ENCODE measurements around the gene OR10G6. TPM values are rescaled to one million over a fixed set of nuclear protein-coding genes. Genes with fewer than 3 reads are reported as not detected.

Gene OR10G6
- polyA plus RNA-seq, 3 donors from 2014 or later: not detected

- no peaks in the 10 kb centered on the region for H3K4me1 Mint-ChIP-seq
- peaks cover 0 to 3% (median 0%) of the 10 kb centered on the region in 6 donors for H3K9me3 Mint-ChIP-seq
- H3K36me3 Mint-ChIP-seq: no peaks in the 10 kb centered on the region
- H3K4me3 Mint-ChIP-seq: no peak overlapping the region
- no peak for DNase-seq
- peaks cover 0 to 2% (median 0%) of the 10 kb centered on the region in 3 donors for H3K27me3 Mint-ChIP-seq (ENCODE audit: low read depth in 3 of 3)
- H3K27ac Mint-ChIP-seq: no peak overlapping the region
Observed at GRCh38 chr11:123945132-123945531, 49.8 kb downstream of the OR10G6 start.

Other genes starting within 250 kb of the OR10G6 start
- not detected for gene OR6X1, start 240.6 kb downstream of the OR10G6 start, polyA plus RNA-seq
- gene OR6M1, start 188.8 kb downstream of the OR10G6 start, polyA plus RNA-seq: not detected
- not detected for gene TMEM225, start 109.5 kb downstream of the OR10G6 start, polyA plus RNA-seq
- gene OR8D4, start 93.0 kb downstream of the OR10G6 start, polyA plus RNA-seq: not detected
- gene OR4D5, start 55.5 kb downstream of the OR10G6 start, polyA plus RNA-seq: not detected
- not detected for gene OR6T1, start 51.3 kb downstream of the OR10G6 start, polyA plus RNA-seq
- gene OR10S1, start 17.4 kb downstream of the OR10G6 start, polyA plus RNA-seq: not detected
- gene OR10G4, start 17.8 kb upstream of the OR10G6 start, polyA plus RNA-seq: not detected
- not detected for gene OR10G9, start 27.9 kb upstream of the OR10G6 start, polyA plus RNA-seq
- gene OR10G8, start 31.6 kb upstream of the OR10G6 start, polyA plus RNA-seq: not detected
- not detected for gene OR10G7, start 46.2 kb upstream of the OR10G6 start, polyA plus RNA-seq
- 10 to 100 TPM; 11.2 to 12.9 (median 12.8) TPM for gene VWA5A, start 120.3 kb upstream of the OR10G6 start, polyA plus RNA-seq
- not detected for gene OR10D3, start 188.2 kb upstream of the OR10G6 start, polyA plus RNA-seq
- not detected for gene OR8G1, start 245.9 kb upstream of the OR10G6 start, polyA plus RNA-seq